ENCODE data around the gene CEP20. TPM values are rescaled to one million over a fixed set of nuclear protein-coding genes. Genes with fewer than 3 reads are reported as not detected.

Gene CEP20
- total and polyA plus RNA-seq, 10 of the 15 experiments (the other 5 are each of a cell fraction or from before 2014, with no cell fraction given): 33.4 to 57.8 (median 52.6) TPM

GRCh38 chr16:15834502-15834901 is 53.9 kb downstream of the CEP20 start (continued):
- no peak for TF ChIP-seq USF1 (IDR thresholded peaks at IDR 0.05; ENCODE audit: borderline replicate concordance, extremely low read length, insufficient read depth, low read depth, low read length)

GRCh38 chr16:15833541-15833940 is 54.9 kb downstream of the CEP20 start:
- Histone ChIP-seq H3K4me1 (ENCODE audit: control insufficient read depth, insufficient read depth, low read length) (peaks cover 5% of the 10 kb centered on the region; the same call in 1 of the 2 replicates), H3K79me2 (ENCODE audit: control insufficient read depth, insufficient read depth, low read length) (no peaks in the 10 kb centered on the region), H3K27me3 (replicated peaks in 1 of 2; ENCODE audit: control insufficient read depth in 2 of 2, insufficient read depth in 2 of 2, low read length in 1 of 2) (no peaks in the 10 kb centered on the region), H3K9me3 (replicated peaks; ENCODE audit: control insufficient read depth, insufficient read depth, low read length) (no peaks in the 10 kb centered on the region), H3K4me2 (ENCODE audit: control insufficient read depth, insufficient read depth) (no peak overlapping the region), H3K9ac (ENCODE audit: control insufficient read depth, insufficient read depth, low read length) (no peak overlapping the region), H3K36me3 (ENCODE audit: control insufficient read depth in 2 of 2, insufficient read depth in 2 of 2, low read length in 1 of 2) (no peaks in the 10 kb centered on the region), H2AFZ (ENCODE audit: control insufficient read depth, low read depth, low read length) (no peak overlapping the region), H3K4me3 (no peak overlapping the region), H4K20me1 (ENCODE audit: control insufficient read depth, insufficient read depth) (no peaks in the 10 kb centered on the region), H3K27ac (ENCODE audit: control insufficient read depth, insufficient read depth) (no peak overlapping the region)
- 63% methylated on average over 9 of the region's 9 CpGs for WGBS (ENCODE audit: insufficient coverage, insufficient replicate concordance, low lambda C conversion rate, missing lambda C conversion rate)
- SMC1A ChIA-PET (ENCODE audit: uncharacterized antibody, unreplicated experiment): no interaction called here
- POLR2A ChIA-PET: no interaction called here
- DNase-seq (ENCODE audit: low read depth, low spot score) (no peak), FAIRE-seq (no peak), ATAC-seq (no peak)
- in situ Hi-C loops (cut with MboI) (no loop called here), intact Hi-C loops (cut with micrococcal nuclease; ENCODE audit: unreplicated experiment) (no loop called here)
- RAD21 ChIA-PET (ENCODE audit: unreplicated experiment): no interaction called here
- no TSS peak for BruUV-seq (replicated peaks)
- TF ChIP-seq STAT3 (IDR thresholded peaks at IDR 0.05; ENCODE audit: low read depth, low read length) (no peak), NR2C1 (IDR thresholded peaks at IDR 0.05) (no peak), CREM (IDR thresholded peaks at IDR 0.05; ENCODE audit: low read depth) (no peak), USF1 (IDR thresholded peaks at IDR 0.05; ENCODE audit: borderline replicate concordance, extremely low read length, insufficient read depth, low read depth, low read length) (no peak), BHLHE40 (IDR thresholded peaks at IDR 0.05; ENCODE audit: borderline replicate concordance in 1 of 2, low read depth in 2 of 2, low read length in 1 of 2) (no peak), MTA3 (IDR thresholded peaks at IDR 0.05; ENCODE audit: borderline replicate concordance, low read length) (no peak), BCL3 (IDR thresholded peaks at IDR 0.05; ENCODE audit: borderline replicate concordance, insufficient read depth, low read depth, low read length, poor library complexity, severe bottlenecking) (no peak), RCOR1 (conservative IDR thresholded peaks at IDR 0.05; ENCODE audit: low read depth, low read length) (no peak), TARDBP (IDR thresholded peaks at IDR 0.05; ENCODE audit: borderline replicate concordance) (no peak), EGR1 (IDR thresholded peaks at IDR 0.05; ENCODE audit: borderline replicate concordance in 1 of 2, low read depth in 2 of 2, low read length in 2 of 2) (no peak), HDGF (IDR thresholded peaks at IDR 0.05) (no peak), TCF12 (IDR thresholded peaks at IDR 0.05; ENCODE audit: low read depth, low read length) (no peak), TAF1 (IDR thresholded peaks at IDR 0.05; ENCODE audit: borderline replicate concordance, low read depth, low read length) (no peak), MLLT1 (IDR thresholded peaks at IDR 0.05) (no peak), ATF7 (IDR thresholded peaks at IDR 0.05; ENCODE audit: low read depth) (no peak), BRCA1 (IDR thresholded peaks at IDR 0.05; ENCODE audit: low read depth, low read length) (no peak)
- CTCF ChIA-PET: no interaction called here
